ENCODE data around the gene MS4A6A. TPM values are rescaled to one million over a fixed set of nuclear protein-coding genes. Genes with fewer than 3 reads are reported as not detected.

MS4A6A gene
- polyA plus RNA-seq, 3 donors: 978 to 3,009 (median 2,353) TPM

DNA sequence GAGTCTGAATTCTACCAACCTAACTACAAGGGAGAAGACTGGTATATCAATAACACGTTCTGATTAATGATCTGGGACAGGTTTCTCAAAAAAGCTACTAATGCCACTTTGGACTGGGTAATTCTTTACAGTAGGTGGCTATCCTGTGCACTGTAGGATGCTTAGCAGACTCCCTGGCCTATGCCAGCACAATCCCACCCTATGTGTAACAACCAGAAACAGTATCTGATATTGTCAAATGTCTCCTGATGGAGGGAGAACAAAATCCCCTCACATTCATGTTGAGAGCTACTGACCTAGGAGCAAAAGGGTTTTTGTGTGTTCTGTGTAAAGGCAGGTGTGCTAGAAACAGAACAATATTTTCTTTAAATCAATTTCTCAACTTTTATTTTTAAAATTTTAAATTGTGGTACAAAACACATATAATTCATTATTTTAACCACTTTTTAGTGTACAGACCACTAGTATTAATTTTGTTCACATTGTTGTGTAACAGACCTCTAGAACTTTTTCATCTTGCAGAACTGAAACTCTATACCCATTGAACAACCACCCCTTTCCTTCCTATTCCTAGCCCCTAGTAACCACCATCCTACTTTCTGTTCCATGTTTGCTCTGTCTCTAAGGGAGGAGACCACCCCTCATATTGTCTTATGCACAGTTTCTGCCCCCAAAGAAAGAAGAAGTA is 2.1 kb upstream of the MS4A6A start:
- TF ChIP-seq, protein P1, sequence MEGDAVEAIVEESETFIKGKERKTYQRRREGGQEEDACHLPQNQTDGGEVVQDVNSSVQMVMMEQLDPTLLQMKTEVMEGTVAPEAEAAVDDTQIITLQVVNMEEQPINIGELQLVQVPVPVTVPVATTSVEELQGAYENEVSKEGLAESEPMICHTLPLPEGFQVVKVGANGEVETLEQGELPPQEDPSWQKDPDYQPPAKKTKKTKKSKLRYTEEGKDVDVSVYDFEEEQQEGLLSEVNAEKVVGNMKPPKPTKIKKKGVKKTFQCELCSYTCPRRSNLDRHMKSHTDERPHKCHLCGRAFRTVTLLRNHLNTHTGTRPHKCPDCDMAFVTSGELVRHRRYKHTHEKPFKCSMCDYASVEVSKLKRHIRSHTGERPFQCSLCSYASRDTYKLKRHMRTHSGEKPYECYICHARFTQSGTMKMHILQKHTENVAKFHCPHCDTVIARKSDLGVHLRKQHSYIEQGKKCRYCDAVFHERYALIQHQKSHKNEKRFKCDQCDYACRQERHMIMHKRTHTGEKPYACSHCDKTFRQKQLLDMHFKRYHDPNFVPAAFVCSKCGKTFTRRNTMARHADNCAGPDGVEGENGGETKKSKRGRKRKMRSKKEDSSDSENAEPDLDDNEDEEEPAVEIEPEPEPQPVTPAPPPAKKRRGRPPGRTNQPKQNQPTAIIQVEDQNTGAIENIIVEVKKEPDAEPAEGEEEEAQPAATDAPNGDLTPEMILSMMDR (IDR thresholded peaks at IDR 0.05): no peak
- Mint-ChIP-seq H3K27ac (peak overlapping the region; percentile 91 to 98 (median 96)), H3K4me3 (peak overlapping the region in 1 of 2 donors; percentile 51), H3K4me1 (peaks cover 81% of the 10 kb centered on the region), H3K9me3 (peaks cover 0 to 2% (median 0%) of the 10 kb centered on the region in 7 donors), H3K36me3 (peaks cover 17 to 27% of the 10 kb centered on the region in 2 donors), H3K27me3 (ENCODE audit: low read depth in 3 of 3) (peaks cover 0 to 4% (median 0%) of the 10 kb centered on the region in 3 donors)
- Histone ChIP-seq H3K4me1 (ENCODE audit: control insufficient read depth in 1 of 2, insufficient read depth in 2 of 2, low read length in 2 of 2) (peaks cover 57 to 75% of the 10 kb centered on the region in 2 donors), H3K36me3 (replicated peaks in 1 of 2; ENCODE audit: control insufficient read depth in 1 of 2, insufficient read depth in 2 of 2, low read length in 2 of 2) (peaks cover 7 to 16% of the 10 kb centered on the region in 2 donors), H3K9me3 (replicated peaks in 1 of 2; ENCODE audit: control insufficient read depth in 1 of 2, insufficient read depth in 1 of 2, low read length in 2 of 2) (no peaks in the 10 kb centered on the region), H3K79me2 (ENCODE audit: insufficient read depth, low read length) (peaks cover 41% of the 10 kb centered on the region), H3K27me3 (ENCODE audit: control insufficient read depth in 2 of 2, insufficient read depth in 2 of 2, low read length in 2 of 2) (no peaks in the 10 kb centered on the region), H3K4me2 (replicated peaks; ENCODE audit: extremely low read depth, low read length, poor library complexity, severe bottlenecking) (peak overlapping the region; percentile 82), H3K27ac (ENCODE audit: low read depth in 1 of 2, low read length in 2 of 2) (peak overlapping the region; percentile 90 to 92), H3K9ac (ENCODE audit: insufficient read depth, low read length, poor library complexity, severe bottlenecking) (peak overlapping the region; percentile 32), H3K4me3 (replicated peaks in 1 of 3; ENCODE audit: low read depth in 2 of 3, low read length in 3 of 3) (peak overlapping the region in 1 of 3 experiments; percentile 92), H2AFZ (ENCODE audit: insufficient read depth, low read depth, low read length, poor library complexity, severe bottlenecking) (no peak overlapping the region), H4K20me1 (ENCODE audit: insufficient read depth, low read length) (peaks cover 5% of the 10 kb centered on the region)
- peak; percentile 68 to 81 (median 72) for DNase-seq
- no CpG with 5 or more reads among the region's 1 CpG for WGBS (ENCODE audit: insufficient coverage)
- intact Hi-C loops (cut with micrococcal nuclease): loop anchor here (5.0 to 10.0 kb wide), 2 partner anchors 57 to 60 kb away; partner anchors contain the start of gene MS4A4E (in 2 of the 2)

DNA sequence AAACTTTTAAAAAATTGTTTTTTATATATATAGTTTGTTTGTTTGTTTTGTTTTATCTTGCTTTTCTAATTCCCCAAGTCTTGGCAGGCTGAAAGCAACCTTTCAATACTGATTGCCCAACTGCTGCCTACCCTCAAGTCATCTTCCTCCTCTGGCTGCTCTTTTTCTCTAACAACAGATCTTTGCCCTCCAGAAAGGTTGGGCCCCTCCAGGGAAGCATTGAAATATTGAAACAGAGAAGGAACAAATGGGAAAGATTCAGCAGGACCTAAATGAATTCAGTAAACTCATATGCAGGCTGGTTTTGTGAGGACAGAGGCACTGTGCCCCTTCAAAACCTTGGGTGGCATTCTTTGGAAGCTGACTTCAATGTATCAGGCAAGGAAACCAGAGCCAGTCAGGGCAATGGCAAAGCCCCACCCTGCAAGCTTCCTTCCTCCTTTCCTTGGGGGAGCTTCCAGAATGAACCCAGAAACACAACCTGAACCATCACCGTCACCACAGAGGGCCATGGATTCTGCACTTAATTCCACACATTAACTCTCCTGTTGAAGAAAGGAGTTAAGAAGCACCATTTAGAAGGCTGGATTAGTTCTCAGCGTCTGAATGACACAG is 815 bp upstream of the MS4A6A start:
- Mint-ChIP-seq H3K27me3 (ENCODE audit: low read depth in 3 of 3) (peaks cover 0 to 4% (median 0%) of the 10 kb centered on the region in 3 donors), H3K27ac (peak overlapping the region; percentile 84 to 98 (median 96)), H3K4me1 (peaks cover 85% of the 10 kb centered on the region), H3K9me3 (peaks cover 0 to 2% (median 0%) of the 10 kb centered on the region in 7 donors), H3K4me3 (peak overlapping the region; percentile 53 to 85), H3K36me3 (peaks cover 30 to 40% of the 10 kb centered on the region in 2 donors)
- H3K27ac ChIP-seq (ENCODE audit: low read depth in 1 of 2, low read length in 2 of 2): peak overlapping the region; percentile 90
- peak overlapping the region; percentile 60 to 99 (median 92) for H3K4me3 ChIP-seq (replicated peaks in 1 of 3; ENCODE audit: low read depth in 2 of 3, low read length in 3 of 3)
- H4K20me1 ChIP-seq (ENCODE audit: insufficient read depth, low read length): peaks cover 18% of the 10 kb centered on the region
- peak in 2 of 3 donors; percentile 62 to 66 for DNase-seq
- H3K4me2 ChIP-seq (replicated peaks; ENCODE audit: extremely low read depth, low read length, poor library complexity, severe bottlenecking): peak overlapping the region; percentile 82
- no CpG with 5 or more reads among the region's 2 CpGs for WGBS (ENCODE audit: insufficient coverage)
- TF ChIP-seq, protein P1 (IDR thresholded peaks at IDR 0.05): no peak
- H3K79me2 ChIP-seq (ENCODE audit: insufficient read depth, low read length): peaks cover 54% of the 10 kb centered on the region
- H2AFZ ChIP-seq (ENCODE audit: insufficient read depth, low read depth, low read length, poor library complexity, severe bottlenecking): no peak overlapping the region
- H3K27me3 ChIP-seq (ENCODE audit: control insufficient read depth in 2 of 2, insufficient read depth in 2 of 2, low read length in 2 of 2): no peaks in the 10 kb centered on the region
- H3K4me1 ChIP-seq (ENCODE audit: control insufficient read depth in 1 of 2, insufficient read depth in 2 of 2, low read length in 2 of 2): peaks cover 60 to 76% of the 10 kb centered on the region in 2 donors
- peaks cover 20 to 28% of the 10 kb centered on the region in 2 donors for H3K36me3 ChIP-seq (replicated peaks in 1 of 2; ENCODE audit: control insufficient read depth in 1 of 2, insufficient read depth in 2 of 2, low read length in 2 of 2)
- intact Hi-C loops (cut with micrococcal nuclease): loop anchor here (5.0 to 10.0 kb wide), 2 partner anchors 59 to 61 kb away; partner anchors contain the start of gene MS4A4E (in 2 of the 2)
- peak overlapping the region; percentile 32 for H3K9ac ChIP-seq (ENCODE audit: insufficient read depth, low read length, poor library complexity, severe bottlenecking)
- no peaks in the 10 kb centered on the region for H3K9me3 ChIP-seq (replicated peaks in 1 of 2; ENCODE audit: control insufficient read depth in 1 of 2, insufficient read depth in 1 of 2, low read length in 2 of 2)

Measured in CD14-positive monocyte (primary cell).